GM19099 (cell line): ENCODE data around the gene GLIS2.

Experiments
- POLR2A ChIP-seq: IDR thresholded peaks from 3 replicates; pipeline ENCODE4 v1.6.1; 2011; ENCODE audit warnings: low read depth; ENCODE audit not compliant: insufficient read length; ENCODE audit errors: extremely low read depth

GLIS2 gene

GRCh38 chr16:4321286-4322120 is 5.6 kb downstream of the GLIS2 start:
- TF ChIP-seq POLR2A = no peak

- TF ChIP-seq POLR2A = no peak
These were observed 6.5 kb downstream of the GLIS2 start for GRCh38 chr16:4322121-4323052.

GRCh38 chr16:4323071-4323844 is 7.4 kb downstream of the GLIS2 start:
- no peak for TF ChIP-seq POLR2A

GRCh38 chr16:4323845-4324488 is 8.1 kb downstream of the GLIS2 start:
- TF ChIP-seq POLR2A = no peak

GRCh38 chr16:4324492-4325252 is 8.8 kb downstream of the GLIS2 start:
- no peak for TF ChIP-seq POLR2A

GRCh38 chr16:4325253-4325758 is 9.4 kb downstream of the GLIS2 start:
- TF ChIP-seq POLR2A = no peak

- no peak for TF ChIP-seq POLR2A
These were observed 11.6 kb downstream of the GLIS2 start for GRCh38 chr16:4327386-4328045.

GRCh38 chr16:4328046-4328781 is 12.3 kb downstream of the GLIS2 start:
- TF ChIP-seq POLR2A = peak; percentile 12

- no peak for TF ChIP-seq POLR2A
These were observed 13.2 kb downstream of the GLIS2 start for GRCh38 chr16:4328782-4329775.

GRCh38 chr16:4330277-4330874 is 14.5 kb downstream of the GLIS2 start:
- no peak for TF ChIP-seq POLR2A

- no peak for TF ChIP-seq POLR2A
These were observed 16.2 kb downstream of the GLIS2 start for GRCh38 chr16:4332083-4332482.
